HG03060 (cell line): ENCODE data around the gene ZNF629.

Experiments used
- ATAC-seq: cut with Tn5 transposase; IDR thresholded peaks from one replicate; pipeline ENCODE4 v1.9.1; 2021; ENCODE audit warnings: low read depth, moderate number of reproducible peaks; ENCODE audit not compliant: unreplicated experiment

The ZNF629 gene

DNA sequence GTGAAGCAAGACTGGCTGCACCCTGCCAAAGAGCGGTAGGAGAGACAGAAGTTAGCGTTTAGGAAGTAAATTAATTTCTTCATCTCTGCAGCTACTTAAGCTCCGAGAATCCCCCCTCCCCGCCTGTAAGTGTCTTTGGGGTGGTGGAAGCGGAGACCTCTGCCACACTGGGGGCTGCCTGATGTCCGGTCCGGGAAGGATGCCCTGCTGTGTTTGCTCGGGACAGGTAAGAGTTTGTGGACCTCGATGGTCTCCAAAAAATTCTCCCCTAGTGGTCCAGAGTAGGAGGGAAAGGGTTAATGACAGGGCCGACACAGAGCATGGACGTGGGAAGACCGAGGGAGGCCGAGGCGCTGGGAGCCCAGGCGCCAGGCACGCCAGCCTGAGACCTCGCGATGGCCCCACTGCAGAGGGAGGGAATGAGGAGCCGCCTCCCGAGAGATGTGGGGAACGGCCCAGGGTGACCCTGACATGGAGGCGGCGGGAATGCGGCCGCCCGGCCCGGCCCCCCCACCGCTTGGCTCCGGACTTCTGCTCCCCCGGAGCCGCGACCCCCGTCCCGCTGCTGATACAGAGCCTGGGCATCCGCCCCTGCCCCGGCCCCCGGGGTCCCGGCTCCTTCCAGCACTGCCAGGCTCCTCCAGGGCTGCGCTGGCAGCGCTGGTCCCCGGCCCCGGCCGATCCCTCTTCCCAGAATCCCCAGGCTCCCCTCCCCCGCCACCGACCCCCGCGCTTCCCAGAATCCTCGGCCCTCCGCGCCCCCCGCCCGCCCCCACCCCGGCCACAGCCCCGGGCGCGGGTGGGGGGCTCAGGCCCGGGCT lies 680 bp downstream of the ZNF629 start:
- no peak for ATAC-seq

DNA sequence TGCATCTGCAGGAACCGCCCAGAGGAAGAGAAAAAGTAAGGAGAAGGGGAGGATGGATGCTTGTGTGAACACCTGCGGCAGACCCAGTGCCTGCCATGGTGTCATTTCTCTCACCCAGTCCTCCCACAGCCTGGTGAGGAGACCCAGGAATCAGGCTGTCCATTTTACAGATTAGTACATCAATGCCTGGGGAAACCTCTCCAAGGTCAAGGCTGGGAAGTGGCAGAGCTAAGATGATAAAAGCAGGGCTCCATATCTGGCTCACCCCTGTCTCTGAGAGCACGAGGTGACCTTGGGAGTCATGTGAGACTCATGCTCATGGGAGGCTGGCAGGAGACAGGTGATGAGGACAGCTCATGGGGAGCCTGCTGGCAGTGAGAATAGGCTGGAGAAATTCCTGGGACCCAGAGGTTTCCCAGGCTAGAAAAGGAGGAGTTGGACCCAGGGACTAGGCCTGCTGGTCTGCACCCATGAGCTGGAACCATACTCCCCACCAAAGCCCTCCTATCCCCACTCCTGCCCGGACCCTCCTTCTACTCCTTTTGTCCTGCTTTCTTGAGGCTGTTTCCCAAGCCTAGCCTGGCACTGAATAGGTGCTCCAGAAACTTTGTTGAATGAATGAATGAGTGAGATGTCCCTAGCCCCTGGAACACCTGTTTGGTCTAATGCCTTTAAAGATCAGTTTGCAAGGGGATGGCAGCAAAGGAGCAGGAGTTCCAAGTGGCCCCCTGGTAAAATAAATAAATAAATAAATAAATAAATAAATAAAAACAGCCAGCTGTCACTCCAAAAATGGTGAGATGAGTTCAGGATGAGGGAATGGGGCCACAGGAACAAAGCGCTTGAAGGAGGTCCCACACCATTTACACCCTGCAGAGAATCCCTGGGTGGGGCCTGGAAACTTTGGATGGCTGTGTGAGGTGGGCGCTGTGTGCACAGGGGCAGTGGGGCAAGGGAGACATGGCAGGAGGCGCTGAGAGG lies 1.6 kb downstream of the ZNF629 start:
- no peak for ATAC-seq

DNA sequence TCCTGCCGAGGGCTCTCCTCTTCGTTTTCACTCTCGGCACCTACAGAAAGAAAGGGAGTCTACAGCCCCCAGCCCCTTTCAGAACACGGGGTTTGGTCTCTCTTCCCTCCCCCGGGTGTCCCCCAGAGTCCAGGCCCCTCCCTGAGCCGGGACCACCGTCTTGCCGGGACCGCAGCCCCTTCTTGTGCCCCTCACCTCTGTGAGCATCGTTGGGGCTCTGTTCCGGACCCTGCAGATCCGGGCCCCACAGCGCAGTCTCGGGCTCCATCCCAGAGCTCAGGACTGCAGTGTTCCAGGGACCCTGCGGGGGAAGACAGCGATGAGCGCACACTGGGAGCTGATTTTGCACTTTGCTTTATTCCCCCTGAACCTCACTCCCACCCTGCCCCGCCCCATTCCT lies 2.8 kb downstream of the ZNF629 start:
- ATAC-seq: no peak

DNA sequence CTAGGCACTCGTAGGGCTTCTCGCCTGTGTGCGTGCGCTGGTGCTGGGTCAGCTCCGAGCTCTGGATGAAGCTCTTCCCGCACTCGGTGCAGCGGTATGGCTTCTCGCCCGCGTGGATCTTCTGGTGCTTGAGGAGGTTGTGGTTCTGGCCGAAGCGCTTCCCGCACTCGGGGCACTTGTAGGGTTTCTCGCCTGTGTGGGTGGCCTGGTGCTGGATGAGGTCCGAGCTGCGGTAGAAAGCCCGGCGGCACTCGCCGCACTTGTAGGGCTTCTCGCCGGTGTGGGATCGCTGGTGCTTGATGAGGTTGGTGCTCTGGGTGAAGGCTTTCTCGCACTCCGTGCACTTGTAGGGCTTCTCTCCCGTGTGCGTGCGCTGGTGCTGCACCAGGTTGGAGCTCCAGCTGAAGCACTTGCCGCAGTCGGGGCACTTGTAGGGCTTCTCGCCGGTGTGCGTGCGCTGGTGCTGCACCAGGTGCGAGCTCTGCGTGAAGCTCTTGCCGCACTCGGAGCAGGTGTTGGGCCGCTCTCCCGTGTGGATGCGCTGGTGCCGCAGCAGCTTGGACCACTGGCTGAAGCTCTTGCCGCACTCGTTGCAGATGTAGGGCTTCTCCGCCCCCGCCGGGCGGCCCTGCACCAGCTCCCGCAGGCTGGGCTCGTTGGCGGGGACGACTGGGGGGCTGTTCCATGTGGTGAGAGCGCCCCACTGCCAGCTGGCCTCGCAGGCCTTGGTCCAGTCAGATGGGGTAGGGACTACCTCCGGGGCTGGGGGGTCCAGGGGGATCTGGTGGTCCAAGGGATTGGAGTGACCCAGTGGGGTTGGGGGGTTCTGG lies 3.5 kb downstream of the ZNF629 start:
- ATAC-seq: no peak

DNA sequence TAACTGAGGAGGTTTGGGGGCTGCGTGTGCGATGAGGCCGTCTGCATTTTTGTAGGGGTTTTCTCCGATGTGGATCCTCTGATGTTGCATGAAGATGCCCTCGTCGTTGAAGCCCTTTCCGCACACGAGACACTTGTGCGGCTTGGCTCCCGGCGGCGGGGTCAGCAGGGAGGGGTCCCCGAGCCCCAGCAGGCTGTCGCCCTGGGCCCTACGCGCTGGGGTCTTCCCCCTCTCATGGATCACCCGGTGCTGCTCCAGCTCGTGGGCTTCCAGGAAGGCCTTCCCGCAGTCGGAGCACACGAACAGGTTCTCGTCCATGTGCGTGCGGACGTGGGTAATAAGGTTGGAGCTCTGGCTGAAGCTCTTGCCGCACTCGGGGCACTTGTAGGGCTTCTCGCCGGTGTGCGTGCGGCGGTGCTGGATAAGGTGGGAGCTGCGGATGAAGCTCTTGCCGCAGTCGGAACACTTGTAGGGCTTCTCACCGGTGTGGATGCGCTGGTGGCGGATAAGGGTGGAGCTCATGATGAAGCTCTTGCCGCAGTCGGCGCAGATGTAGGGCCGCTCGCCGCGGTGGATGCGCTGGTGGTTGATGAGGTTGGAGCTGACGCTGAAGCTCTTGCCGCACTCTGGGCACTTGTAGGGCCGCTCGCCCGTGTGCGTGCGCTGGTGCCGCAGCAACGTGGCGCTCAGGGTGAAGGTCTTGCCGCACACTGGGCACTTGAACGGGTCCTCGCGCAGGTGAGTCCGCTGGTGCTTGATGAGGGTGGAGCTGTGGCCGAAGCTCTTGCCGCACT lies 4.3 kb downstream of the ZNF629 start:
- no peak for ATAC-seq

DNA sequence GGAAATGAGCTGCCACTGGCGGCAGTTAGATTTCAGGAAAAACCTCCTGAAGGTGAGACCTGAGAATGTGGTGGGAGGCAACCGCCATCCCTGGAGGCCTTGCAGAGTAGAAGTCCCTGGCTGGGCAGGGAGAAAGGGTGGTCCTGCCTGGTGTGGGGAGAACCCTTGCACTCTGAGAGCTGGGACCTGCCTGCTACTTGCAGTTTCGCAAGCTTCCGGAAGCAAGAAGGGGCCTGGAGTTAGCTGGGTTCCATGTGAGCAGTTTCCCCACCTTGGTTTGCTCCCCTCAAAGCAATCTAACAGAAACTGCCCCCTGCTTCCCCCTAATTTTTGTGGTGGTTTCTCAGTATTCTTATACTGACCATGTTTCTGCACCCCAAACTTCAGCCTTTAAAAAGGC lies 6.5 kb downstream of the ZNF629 start:
- ATAC-seq: no peak

DNA sequence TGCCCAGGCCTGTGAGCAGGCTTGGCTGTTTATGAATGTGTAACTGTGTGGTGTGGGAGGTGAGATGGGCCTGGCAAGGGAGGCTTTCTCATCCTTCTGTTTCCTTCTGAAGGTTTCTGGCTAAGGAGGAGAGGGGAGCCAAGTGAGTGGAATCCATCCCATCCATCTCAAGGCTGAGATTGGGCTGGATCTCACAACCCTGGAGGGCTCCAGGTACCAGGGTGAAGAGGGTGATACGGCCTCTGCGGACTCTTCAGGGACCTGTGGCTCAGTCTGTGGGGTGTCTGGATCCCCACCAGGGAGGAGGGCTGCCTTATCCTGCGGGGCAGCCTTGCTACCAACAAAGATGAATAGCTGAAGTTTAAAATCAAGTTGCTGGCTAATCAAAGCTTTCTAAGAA lies 7.0 kb downstream of the ZNF629 start:
- no peak for ATAC-seq

DNA sequence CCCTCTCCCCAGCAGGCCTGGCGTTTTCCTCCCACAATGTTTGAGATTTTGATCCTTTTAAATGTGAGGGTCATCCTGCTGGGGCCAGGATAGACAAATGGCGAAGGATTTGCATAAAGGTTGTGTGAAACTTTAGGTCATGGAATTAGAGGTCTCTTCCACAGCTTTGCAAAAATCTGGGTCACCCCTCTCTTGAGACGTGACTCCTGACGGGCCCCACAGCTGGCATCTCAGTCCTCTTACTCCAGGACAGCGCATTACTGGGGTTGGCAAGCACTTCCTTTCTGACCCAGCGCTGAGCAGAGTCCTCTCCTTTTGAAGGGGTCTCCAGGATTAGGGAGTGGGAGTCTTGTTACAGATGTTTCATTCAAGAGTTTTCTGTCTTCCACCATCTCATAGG lies 7.4 kb downstream of the ZNF629 start:
- no peak for ATAC-seq

DNA sequence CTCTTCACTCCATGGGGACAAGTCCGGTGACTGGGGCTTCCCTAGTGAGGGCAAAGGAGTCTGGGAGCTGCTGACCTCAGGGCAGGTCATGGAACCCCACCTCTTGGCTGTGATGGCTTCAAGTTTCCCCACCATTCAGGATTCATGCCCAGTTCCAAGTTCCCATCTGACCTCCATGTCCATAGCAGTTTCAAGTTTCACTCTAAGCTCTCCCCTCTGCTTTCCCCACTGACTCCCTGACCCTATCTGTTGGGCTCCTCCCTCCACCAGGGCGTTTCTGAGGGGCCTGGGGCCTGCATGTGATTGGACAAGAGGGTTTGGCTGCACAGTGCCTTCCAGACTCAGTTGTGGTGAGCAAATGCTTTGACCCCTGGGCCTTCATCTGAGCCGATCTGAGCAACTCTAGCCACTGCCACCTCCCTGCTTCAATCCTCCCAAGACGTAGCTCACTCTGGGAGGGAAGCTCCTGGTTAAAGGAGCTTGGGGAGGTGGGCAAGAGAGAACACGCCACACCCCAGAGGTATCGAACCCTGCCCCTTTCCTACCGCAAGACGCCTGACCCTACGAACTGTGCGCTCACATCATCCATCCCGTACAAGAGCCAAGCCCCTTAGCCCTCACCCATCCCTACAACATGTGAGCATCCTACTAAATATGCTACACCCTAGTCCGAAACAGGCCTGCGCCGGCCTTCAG lies 8.3 kb downstream of the ZNF629 start:
- ATAC-seq: no peak

DNA sequence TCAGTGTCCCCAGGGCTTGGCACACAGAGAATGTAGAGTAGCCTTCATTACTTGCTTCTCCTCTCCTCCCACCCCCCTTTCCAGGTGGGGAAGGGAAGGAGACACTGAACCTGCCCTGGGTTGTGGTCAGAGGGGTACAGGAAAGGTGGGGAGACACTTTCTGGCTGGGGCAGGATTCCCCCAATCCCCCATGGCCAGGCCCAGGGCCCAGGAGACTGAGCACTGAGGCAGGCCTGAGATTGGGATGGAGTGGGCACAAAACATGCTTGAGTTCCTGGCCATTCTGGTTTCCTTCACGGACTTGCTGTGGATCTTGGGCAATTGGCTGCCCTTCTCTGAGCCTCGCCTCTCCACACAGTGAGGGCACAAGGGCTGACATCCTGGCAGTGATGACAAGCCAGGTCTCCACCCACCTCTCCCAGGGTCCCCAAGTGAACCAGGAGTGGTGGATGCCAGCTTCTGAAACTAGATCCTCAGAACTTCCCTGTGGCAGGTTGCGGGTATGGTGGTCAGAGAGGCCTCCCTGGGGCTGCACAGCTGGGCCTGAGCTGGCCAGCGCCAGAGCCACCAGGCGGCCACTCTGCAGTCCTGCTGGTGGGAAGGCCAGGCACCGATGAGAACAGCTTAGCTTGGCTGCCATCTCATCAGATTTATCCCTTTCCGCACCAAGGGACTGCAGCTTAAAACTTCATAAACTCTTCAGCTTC lies 9.3 kb downstream of the ZNF629 start:
- no peak for ATAC-seq

DNA sequence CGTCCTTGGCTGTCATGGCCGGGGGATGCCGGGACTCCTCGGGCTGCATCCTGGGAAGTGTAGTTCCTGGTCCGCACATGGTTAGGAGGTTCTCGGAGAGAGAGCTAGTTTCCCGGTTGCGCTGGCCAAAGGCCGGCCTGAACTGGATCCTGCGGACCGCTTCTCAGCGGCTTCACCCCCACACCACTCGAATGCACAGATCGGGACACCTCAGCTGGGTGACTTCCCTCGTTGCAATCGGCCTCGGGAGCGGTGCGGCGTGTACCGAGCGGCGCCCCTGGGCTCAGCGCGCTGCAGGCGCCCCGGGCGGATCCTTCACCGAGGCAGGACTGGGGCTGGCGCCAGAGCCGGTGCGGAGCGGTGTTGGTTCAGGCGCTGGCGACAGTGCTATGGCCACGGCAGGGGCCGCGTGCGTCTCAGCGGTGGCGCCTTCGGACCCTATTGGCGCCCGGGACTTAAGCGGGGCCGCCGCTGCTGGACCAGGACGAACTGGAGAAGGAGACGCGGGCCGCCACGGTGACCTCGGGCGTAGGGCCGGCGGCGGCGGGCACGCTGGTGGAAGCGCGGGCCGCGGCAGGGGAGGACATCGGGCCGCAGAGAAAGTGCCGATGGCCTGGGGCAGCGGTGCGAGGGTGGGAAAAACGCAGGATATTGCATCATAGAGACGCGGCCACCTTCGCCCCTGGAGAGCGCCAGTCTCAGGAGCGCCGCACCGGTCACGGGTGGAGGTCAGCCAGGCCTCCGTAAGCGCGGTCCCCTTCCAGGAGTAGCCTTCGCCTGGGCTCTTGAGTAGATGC lies 11.4 kb downstream of the ZNF629 start:
- no peak for ATAC-seq

DNA sequence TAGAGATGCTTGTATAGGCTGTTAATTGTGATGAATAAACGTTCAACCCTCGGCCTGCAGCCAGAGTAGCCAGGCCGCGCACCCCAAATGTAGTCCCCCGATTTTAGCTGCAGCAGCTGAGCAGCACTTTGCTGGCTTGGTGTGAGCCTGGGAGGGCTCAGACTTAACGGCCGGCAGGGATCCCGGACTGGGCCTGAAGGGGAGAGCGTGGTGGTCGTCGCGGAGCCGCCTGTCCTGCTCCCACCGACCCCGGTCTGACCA lies 11.9 kb downstream of the ZNF629 start:
- ATAC-seq: no peak

DNA sequence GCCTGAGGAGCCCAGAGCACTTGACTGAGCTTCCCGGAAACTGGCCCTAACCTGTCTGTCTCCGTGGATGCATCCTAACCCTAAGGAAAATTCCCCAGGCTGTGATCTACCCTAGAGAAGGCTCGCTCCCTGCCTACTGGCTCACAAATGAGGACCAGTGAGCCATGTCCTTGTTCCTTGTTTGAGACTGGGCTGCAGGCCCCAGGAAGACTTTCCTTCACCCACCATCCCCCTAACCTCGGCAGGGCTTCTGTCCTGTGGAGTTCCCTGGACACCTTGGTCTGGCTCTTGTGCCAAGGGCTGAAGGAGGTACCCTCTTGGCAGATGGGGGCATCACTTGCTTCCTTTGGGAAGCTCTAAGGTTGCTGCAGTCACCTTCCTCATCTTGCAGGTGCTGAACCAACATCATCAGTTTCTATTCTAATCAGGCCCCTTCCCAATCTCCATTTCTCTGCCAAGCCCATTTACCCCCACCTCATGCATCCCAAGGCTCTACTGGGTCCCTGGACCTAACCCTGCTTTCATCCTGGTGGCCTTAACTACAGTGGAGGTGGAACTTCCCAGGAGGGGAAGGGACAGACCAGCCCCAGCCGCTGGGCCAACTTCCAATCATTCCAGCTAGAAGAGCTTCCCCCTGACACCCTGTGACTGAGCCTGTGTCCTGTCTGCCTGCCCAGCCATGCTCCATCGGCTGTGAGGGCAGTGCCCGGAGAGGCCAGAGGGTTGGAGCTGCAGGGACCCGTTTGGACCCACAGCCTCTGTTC lies 12.5 kb downstream of the ZNF629 start:
- no peak for ATAC-seq

DNA sequence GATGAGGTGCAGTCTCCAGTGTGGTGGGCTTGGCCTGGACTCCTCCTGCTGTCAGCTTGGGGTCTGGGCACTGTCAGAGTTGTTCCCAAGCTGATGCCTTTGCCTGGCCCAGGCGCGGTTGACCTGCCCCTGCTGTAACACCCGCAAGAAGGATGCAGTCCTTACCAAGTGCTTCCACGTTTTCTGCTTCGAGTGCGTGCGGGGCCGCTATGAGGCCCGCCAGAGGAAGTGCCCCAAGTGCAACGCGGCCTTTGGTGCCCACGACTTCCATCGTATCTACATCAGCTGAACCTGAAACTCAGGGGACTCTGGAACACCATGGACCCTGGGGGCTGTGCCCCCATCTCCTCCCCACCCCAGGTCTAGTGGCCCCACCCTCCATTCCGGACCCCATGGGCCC lies 13.2 kb downstream of the ZNF629 start:
- no peak for ATAC-seq

DNA sequence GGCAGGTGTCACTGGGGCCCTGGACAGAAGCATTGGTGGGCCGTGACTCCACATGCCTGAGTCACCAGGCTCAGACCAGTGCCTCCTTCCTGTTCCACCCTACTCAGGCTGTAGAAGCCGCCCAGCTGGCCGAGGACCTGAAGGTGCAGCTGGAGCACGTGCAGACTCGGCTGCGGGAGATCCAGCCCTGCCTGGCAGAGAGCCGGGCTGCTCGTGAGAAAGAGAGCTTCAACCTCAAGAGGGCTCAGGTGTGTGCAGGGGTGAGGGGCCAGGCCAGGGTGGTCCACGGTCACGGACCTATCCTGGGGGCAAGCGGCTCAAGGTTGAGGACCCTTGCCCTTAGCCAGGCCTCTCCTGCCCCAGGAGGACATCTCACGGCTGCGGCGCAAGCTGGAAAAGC lies 15.3 kb downstream of the ZNF629 start:
- no peak for ATAC-seq

DNA sequence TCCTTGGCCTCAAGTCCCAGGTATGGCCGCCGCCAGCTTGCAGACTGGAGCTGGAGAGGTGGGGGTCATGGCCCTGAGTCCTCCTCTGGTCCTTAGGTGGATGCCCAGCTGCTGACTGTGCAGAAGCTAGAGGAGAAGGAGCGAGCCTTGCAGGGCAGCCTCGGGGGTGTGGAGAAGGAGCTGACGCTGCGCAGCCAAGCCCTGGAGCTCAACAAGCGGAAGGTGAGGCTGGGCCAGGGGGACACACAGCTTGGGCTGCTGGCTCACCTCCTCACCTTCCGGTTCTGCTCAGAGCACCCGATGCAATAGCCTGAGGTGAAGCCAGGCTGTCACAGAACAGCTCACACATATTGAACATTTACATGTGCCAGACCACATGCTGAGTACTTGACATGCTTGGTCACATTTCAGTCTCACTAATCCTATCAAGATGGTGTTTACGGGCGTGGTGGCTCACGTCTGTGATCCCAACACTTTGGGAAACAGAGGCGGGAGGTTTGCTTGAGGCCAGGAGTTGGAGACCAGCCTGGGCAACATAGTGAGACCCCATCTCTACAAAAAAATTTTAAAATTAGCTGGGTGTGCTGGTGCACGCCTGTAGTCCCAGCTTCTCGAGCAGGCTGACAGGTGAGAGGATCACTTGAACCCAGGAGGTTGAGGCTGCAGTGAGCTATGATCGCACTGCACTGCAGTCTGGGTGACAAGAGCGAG lies 17.5 kb downstream of the ZNF629 start:
- ATAC-seq: no peak
